K562 (cell line): Measurements from ENCODE around the gene PRRT1. TPM values are rescaled to one million over a fixed set of nuclear protein-coding genes. Genes with fewer than 3 reads are reported as not detected.

Source experiments
- CBX3 ChIP-seq, 2 experiments: IDR thresholded peaks; 1 replicate in 1 of 2; 2 replicates in 1 of 2; pipeline ENCODE4 v1.6.1; 2012; ENCODE audit warnings: inconsistent platforms in 2 of 2, low read length in 2 of 2, borderline replicate concordance in 1 of 2, control low read depth in 1 of 2
- CXXC5 ChIP-seq: fragments of 250-450 bp; sonication (Bioruptor Pico); IDR thresholded peaks from 2 replicates; pipeline ENCODE4 v1.8.0; 2022; ENCODE audit warnings: inconsistent platforms, mild to moderate bottlenecking, moderate library complexity
- DPF2 ChIP-seq: fragments of 450-650 bp; IDR thresholded peaks from 2 replicates; pipeline ENCODE4 v1.6.1; 2016
- HINFP ChIP-seq: fragments of 450-650 bp; conservative IDR thresholded peaks from 2 replicates; pipeline ENCODE4 v1.6.1; 2016; ENCODE audit warnings: missing genetic modification characterization, low read depth, mild to moderate bottlenecking, control low read depth, missing compliant biosample characterization
- POLR2AphosphoS2 ChIP-seq: IDR thresholded peaks from 2 replicates; pipeline ENCODE4 v1.6.1; 2012; ENCODE audit warnings: low read length, improper control_type of control experiment
- STAT5B ChIP-seq: fragments of 250-450 bp; sonication (Bioruptor Pico); IDR thresholded peaks from 2 replicates; pipeline ENCODE4 v1.8.0; 2021; ENCODE audit warnings: mild to moderate bottlenecking, inconsistent platforms
- TAF7 ChIP-seq: fragments of 450-650 bp; IDR thresholded peaks from 2 replicates; pipeline ENCODE4 v1.6.1; 2016; ENCODE audit warnings: missing genetic modification characterization, missing compliant biosample characterization
- TFAP4 ChIP-seq: sonication (generic); formaldehyde crosslinking; IDR thresholded peaks from 2 replicates; pipeline ENCODE4 v1.8.0; 2022; ENCODE audit warnings: missing genetic modification reagents, mild to moderate bottlenecking, moderate library complexity, borderline replicate concordance
- ZKSCAN8 ChIP-seq: fragments of 200-800 bp; sonication (Bioruptor generic); IDR thresholded peaks from 2 replicates; pipeline ENCODE4 v1.6.1; 2016; ENCODE audit warnings: missing genetic modification characterization, missing compliant biosample characterization
- ZNF316 ChIP-seq: fragments of 450-650 bp; IDR thresholded peaks from 2 replicates; pipeline ENCODE4 v1.6.1; 2016
- ZNF41 ChIP-seq: fragments of 250-450 bp; sonication (Bioruptor Pico); conservative IDR thresholded peaks from 2 replicates; pipeline ENCODE4 v1.4.0; 2020; ENCODE audit warnings: mild to moderate bottlenecking
- ZNF77 ChIP-seq: fragments of 250-450 bp; sonication (Bioruptor Pico); IDR thresholded peaks from 2 replicates; pipeline ENCODE4 v1.5.0; 2020
- polyA plus RNA-seq, 8 experiments: library from polyadenylated mRNA; depleted of rRNA in 4 of 8; stranded (reverse) in 5 of 8; unstranded in 3 of 8; fragments of >200 nt; fragmentation: Nextera tagmentation in 2 of 8; fragmentation: Illumina TruSeq in 1 of 8; extraction: Ambion mirVana in 2 of 8; extraction: Trizol in 1 of 8; gene quantifications; 2 replicates each; pipeline versions ENCODE4 v1.2.1 to v1.2.3, GENCODE V29; 2011 to 2014; ENCODE audit warnings: inconsistent platforms in 1 of 8, missing spikeins in 1 of 8
- total RNA-seq, 7 experiments: library from RNA; depleted of rRNA in 6 of 7; stranded (reverse); fragments of >200 nt in 6 of 7; fragmentation: Illumina TruSeq in 2 of 7; extraction: Trizol in 2 of 7; gene quantifications; 2 replicates each; pipeline versions ENCODE4 v1.2.1 to v1.2.3, GENCODE V29; 2011 to 2021; ENCODE audit warnings: low replicate concordance in 1 of 7
- TF ChIP-seq, protein P1 (sequence below): fragments of 200-600 bp; sonication (generic); IDR thresholded peaks from one replicate; pipeline ENCODE4 v1.6.1; 2012; ENCODE audit warnings: mild to moderate bottlenecking, low read depth, low read length, inconsistent platforms
- TF ChIP-seq, protein P2 (sequence below): fragments of 250-450 bp; sonication (Bioruptor Pico); IDR thresholded peaks from 2 replicates; pipeline ENCODE4 v1.8.0; 2021; ENCODE audit warnings: moderate library complexity, mild to moderate bottlenecking, inconsistent platforms

PRRT1 gene
- total and polyA plus RNA-seq, 9 of the 15 experiments (the other 6 are each of a cell fraction or from before 2014, with no cell fraction given): 0.14 to 3.5 (median 0.41) TPM

GRCh38 chr6:32181915-32182529 lies 30.3 kb upstream of the PRRT1 start (continued):
- TF ChIP-seq, protein P1, sequence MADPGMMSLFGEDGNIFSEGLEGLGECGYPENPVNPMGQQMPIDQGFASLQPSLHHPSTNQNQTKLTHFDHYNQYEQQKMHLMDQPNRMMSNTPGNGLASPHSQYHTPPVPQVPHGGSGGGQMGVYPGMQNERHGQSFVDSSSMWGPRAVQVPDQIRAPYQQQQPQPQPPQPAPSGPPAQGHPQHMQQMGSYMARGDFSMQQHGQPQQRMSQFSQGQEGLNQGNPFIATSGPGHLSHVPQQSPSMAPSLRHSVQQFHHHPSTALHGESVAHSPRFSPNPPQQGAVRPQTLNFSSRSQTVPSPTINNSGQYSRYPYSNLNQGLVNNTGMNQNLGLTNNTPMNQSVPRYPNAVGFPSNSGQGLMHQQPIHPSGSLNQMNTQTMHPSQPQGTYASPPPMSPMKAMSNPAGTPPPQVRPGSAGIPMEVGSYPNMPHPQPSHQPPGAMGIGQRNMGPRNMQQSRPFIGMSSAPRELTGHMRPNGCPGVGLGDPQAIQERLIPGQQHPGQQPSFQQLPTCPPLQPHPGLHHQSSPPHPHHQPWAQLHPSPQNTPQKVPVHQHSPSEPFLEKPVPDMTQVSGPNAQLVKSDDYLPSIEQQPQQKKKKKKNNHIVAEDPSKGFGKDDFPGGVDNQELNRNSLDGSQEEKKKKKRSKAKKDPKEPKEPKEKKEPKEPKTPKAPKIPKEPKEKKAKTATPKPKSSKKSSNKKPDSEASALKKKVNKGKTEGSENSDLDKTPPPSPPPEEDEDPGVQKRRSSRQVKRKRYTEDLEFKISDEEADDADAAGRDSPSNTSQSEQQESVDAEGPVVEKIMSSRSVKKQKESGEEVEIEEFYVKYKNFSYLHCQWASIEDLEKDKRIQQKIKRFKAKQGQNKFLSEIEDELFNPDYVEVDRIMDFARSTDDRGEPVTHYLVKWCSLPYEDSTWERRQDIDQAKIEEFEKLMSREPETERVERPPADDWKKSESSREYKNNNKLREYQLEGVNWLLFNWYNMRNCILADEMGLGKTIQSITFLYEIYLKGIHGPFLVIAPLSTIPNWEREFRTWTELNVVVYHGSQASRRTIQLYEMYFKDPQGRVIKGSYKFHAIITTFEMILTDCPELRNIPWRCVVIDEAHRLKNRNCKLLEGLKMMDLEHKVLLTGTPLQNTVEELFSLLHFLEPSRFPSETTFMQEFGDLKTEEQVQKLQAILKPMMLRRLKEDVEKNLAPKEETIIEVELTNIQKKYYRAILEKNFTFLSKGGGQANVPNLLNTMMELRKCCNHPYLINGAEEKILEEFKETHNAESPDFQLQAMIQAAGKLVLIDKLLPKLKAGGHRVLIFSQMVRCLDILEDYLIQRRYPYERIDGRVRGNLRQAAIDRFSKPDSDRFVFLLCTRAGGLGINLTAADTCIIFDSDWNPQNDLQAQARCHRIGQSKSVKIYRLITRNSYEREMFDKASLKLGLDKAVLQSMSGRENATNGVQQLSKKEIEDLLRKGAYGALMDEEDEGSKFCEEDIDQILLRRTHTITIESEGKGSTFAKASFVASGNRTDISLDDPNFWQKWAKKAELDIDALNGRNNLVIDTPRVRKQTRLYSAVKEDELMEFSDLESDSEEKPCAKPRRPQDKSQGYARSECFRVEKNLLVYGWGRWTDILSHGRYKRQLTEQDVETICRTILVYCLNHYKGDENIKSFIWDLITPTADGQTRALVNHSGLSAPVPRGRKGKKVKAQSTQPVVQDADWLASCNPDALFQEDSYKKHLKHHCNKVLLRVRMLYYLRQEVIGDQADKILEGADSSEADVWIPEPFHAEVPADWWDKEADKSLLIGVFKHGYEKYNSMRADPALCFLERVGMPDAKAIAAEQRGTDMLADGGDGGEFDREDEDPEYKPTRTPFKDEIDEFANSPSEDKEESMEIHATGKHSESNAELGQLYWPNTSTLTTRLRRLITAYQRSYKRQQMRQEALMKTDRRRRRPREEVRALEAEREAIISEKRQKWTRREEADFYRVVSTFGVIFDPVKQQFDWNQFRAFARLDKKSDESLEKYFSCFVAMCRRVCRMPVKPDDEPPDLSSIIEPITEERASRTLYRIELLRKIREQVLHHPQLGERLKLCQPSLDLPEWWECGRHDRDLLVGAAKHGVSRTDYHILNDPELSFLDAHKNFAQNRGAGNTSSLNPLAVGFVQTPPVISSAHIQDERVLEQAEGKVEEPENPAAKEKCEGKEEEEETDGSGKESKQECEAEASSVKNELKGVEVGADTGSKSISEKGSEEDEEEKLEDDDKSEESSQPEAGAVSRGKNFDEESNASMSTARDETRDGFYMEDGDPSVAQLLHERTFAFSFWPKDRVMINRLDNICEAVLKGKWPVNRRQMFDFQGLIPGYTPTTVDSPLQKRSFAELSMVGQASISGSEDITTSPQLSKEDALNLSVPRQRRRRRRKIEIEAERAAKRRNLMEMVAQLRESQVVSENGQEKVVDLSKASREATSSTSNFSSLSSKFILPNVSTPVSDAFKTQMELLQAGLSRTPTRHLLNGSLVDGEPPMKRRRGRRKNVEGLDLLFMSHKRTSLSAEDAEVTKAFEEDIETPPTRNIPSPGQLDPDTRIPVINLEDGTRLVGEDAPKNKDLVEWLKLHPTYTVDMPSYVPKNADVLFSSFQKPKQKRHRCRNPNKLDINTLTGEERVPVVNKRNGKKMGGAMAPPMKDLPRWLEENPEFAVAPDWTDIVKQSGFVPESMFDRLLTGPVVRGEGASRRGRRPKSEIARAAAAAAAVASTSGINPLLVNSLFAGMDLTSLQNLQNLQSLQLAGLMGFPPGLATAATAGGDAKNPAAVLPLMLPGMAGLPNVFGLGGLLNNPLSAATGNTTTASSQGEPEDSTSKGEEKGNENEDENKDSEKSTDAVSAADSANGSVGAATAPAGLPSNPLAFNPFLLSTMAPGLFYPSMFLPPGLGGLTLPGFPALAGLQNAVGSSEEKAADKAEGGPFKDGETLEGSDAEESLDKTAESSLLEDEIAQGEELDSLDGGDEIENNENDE: no peak
- TF ChIP-seq CXXC5 (0 out of 2 replicates have a peak, but pooled peaks have one; percentile 14), ZKSCAN8 (CRISPR knock-in tag) (no peak), DPF2 (0 out of 2 replicates have a peak, but pooled peaks have one; percentile 18), ZNF77 (CRISPR knock-in tag) (no peak), POLR2AphosphoS2 (no peak), CBX3 (IDR thresholded peaks at IDR 0.05; ENCODE audit: borderline replicate concordance in 1 of 2, low read length in 2 of 2) (no peak), ZNF316 (no peak), ZNF41 (no peak), TFAP4 (CRISPR knock-in tag) (peak; percentile 69), TAF7 (no peak), HINFP (tag) (no peak), STAT5B (CRISPR knock-in tag) (no peak)
- TF ChIP-seq, protein P2, sequence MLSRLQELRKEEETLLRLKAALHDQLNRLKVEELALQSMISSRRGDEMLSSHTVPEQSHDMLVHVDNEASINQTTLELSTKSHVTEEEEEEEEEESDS (CRISPR knock-in tag): no peak
